HG03520 (cell line): ENCODE results near the gene RGS17.

Experiments
- ATAC-seq: cut with Tn5 transposase; IDR thresholded peaks from one replicate; pipeline ENCODE4 v1.9.1; 2021; ENCODE audit warnings: mild to moderate bottlenecking, moderate library complexity; ENCODE audit not compliant: unreplicated experiment

Gene RGS17

GRCh38 chr6:152959333-152959732 lies 171.7 kb downstream of the RGS17 start:
- no peak for ATAC-seq

GRCh38 chr6:152957796-152958195 lies 173.3 kb downstream of the RGS17 start:
- ATAC-seq: no peak
